Erythroblast (primary cell): Measurements from ENCODE around the gene CACNA2D2.

ENCODE experiments used
- GATA1 ChIP-seq: IDR thresholded peaks from 2 replicates; pipeline ENCODE4 v1.6.1; 2011; ENCODE audit warnings: low read depth, mild to moderate bottlenecking, control low read depth, low read length, moderate library complexity
- POLR2A ChIP-seq: IDR thresholded peaks from 2 replicates; pipeline ENCODE4 v1.6.1; 2011; ENCODE audit warnings: mild to moderate bottlenecking, low read length

- TF ChIP-seq POLR2A: no peak
- TF ChIP-seq GATA1: no peak
Observed at GRCh38 chr3:50430191-50430590, 73.2 kb downstream of the CACNA2D2 start.
